ENCODE data around the gene GAB2. TPM values are rescaled to one million over a fixed set of nuclear protein-coding genes. Genes with fewer than 3 reads are reported as not detected.

GAB2 gene
- total RNA-seq, 4 donors from 2014 or later, result 39.6 to 57.3 (median 46.6) TPM

GRCh38 chr11:78268591-78269410 lies 148.8 kb downstream of the GAB2 start:
- Histone ChIP-seq H3K4me1 (peaks cover 0 to 37% (median 9%) of the 10 kb centered on the region in 4 donors), H3K27ac (peak overlapping the region; percentile 39 to 76 (median 66)), H3K4me3 (no peak overlapping the region), H3K27me3 (no peaks in the 10 kb centered on the region), H3K36me3 (peaks cover 0 to 25% (median 0%) of the 10 kb centered on the region in 3 donors), H3K9me3 (peaks cover 0 to 9% (median 0%) of the 10 kb centered on the region in 4 donors)
- DNase-seq (ENCODE audit: low spot score in 2 of 2), result peak in 1 of 2 donors; percentile 30
- TF ChIP-seq CTCF (IDR thresholded peaks at IDR 0.05) (no peak), EP300 (IDR thresholded peaks at IDR 0.05) (no peak), POLR2A (IDR thresholded peaks at IDR 0.05) (no peak)
- WGBS, 2 donors, result 47% methylated on average over 7 of the region's 7 CpGs

GRCh38 chr11:78266451-78266850 lies 151.2 kb downstream of the GAB2 start:
- no peak for DNase-seq (ENCODE audit: low spot score in 2 of 2)
- TF ChIP-seq POLR2A (IDR thresholded peaks at IDR 0.05) (no peak), EP300 (IDR thresholded peaks at IDR 0.05) (no peak), CTCF (IDR thresholded peaks at IDR 0.05) (no peak)
- peak overlapping the region in 1 of 4 donors; percentile 61 for H3K27ac ChIP-seq
- no peak overlapping the region for H3K4me3 ChIP-seq
- H3K36me3 ChIP-seq, result peaks cover 0 to 2% (median 0%) of the 10 kb centered on the region in 3 donors
- 54 to 62% methylated on average over 3 of the region's 3 CpGs for WGBS, 2 donors
- no peaks in the 10 kb centered on the region for H3K27me3 ChIP-seq
- H3K9me3 ChIP-seq, result no peaks in the 10 kb centered on the region
- H3K4me1 ChIP-seq, result peaks cover 0 to 54% (median 10%) of the 10 kb centered on the region in 4 donors

- H3K9me3 ChIP-seq, result no peaks in the 10 kb centered on the region
- no peak overlapping the region for H3K27ac ChIP-seq
- peaks cover 0 to 61% (median 10%) of the 10 kb centered on the region in 4 donors for H3K4me1 ChIP-seq
- TF ChIP-seq CTCF (IDR thresholded peaks at IDR 0.05) (no peak), EP300 (IDR thresholded peaks at IDR 0.05) (no peak), POLR2A (IDR thresholded peaks at IDR 0.05) (no peak)
- H3K36me3 ChIP-seq, result no peaks in the 10 kb centered on the region
- WGBS, 2 donors, result 25 to 45% methylated on average over 3 of the region's 3 CpGs
- no peak overlapping the region for H3K4me3 ChIP-seq
- H3K27me3 ChIP-seq, result no peaks in the 10 kb centered on the region
- DNase-seq (ENCODE audit: low spot score in 2 of 2), result no peak
Measured at GRCh38 chr11:78265326-78265725, 152.3 kb downstream of the GAB2 start.

- no peak for TF ChIP-seq POLR2A (IDR thresholded peaks at IDR 0.05)
- H3K36me3 ChIP-seq, result no peaks in the 10 kb centered on the region
- peaks cover 0 to 39% (median 2%) of the 10 kb centered on the region in 4 donors for H3K4me1 ChIP-seq
- no peaks in the 10 kb centered on the region for H3K9me3 ChIP-seq
- no peak for DNase-seq (ENCODE audit: low spot score in 2 of 2)
- no peak overlapping the region for H3K4me3 ChIP-seq
- no peaks in the 10 kb centered on the region for H3K27me3 ChIP-seq
- H3K27ac ChIP-seq, result no peak overlapping the region
Measured at GRCh38 chr11:78262691-78263090, 154.9 kb downstream of the GAB2 start.

GRCh38 chr11:78262238-78262637 lies 155.4 kb downstream of the GAB2 start:
- no peak for DNase-seq (ENCODE audit: low spot score in 2 of 2)
- no peak overlapping the region for H3K4me3 ChIP-seq
- H3K27ac ChIP-seq, result no peak overlapping the region
- no peaks in the 10 kb centered on the region for H3K27me3 ChIP-seq
- WGBS, 2 donors, result 58 to 63% methylated on average over 5 of the region's 5 CpGs
- peaks cover 0 to 40% (median 4%) of the 10 kb centered on the region in 4 donors for H3K4me1 ChIP-seq
- no peaks in the 10 kb centered on the region for H3K36me3 ChIP-seq
- TF ChIP-seq POLR2A (IDR thresholded peaks at IDR 0.05), result no peak
- TF ChIP-seq EP300 (IDR thresholded peaks at IDR 0.05), result no peak
- TF ChIP-seq CTCF (IDR thresholded peaks at IDR 0.05), result no peak
- H3K9me3 ChIP-seq, result no peaks in the 10 kb centered on the region

Data from tibial nerve (tissue), 4 donors.